DMS153 treated with DMSO at 0.1 percent for 48 hours (cell line): Measurements from ENCODE around the gene PDE8A.

ENCODE experiments used
- DNase-seq: peaks from one replicate; lab custom pipeline; 2025; ENCODE audit not compliant: unreplicated experiment; lab: John Stamatoyannopoulos, UW

Gene PDE8A

GRCh38 chr15:84981711-84982300 lies at the start of gene PDE8A:
PDE8A (plus strand) TSS chr15:84981856; CDS start chr15:84982163, 307 bp downstream.
- DNase-seq, result no peak

GRCh38 chr15:84934942-84935729 lies 46.5 kb upstream of the PDE8A start:
- DNase-seq, result no peak

- no peak for DNase-seq
Observed at GRCh38 chr15:84937144-84937543, 44.5 kb upstream of the PDE8A start.

- DNase-seq, result no peak
Observed at GRCh38 chr15:84938726-84939125, 42.9 kb upstream of the PDE8A start.

- no peak for DNase-seq
Observed at GRCh38 chr15:84940399-84940798, 41.3 kb upstream of the PDE8A start.

GRCh38 chr15:84942456-84942855 lies 39.2 kb upstream of the PDE8A start:
- no peak for DNase-seq

- DNase-seq, result no peak
Observed at GRCh38 chr15:84944311-84944710, 37.3 kb upstream of the PDE8A start.

GRCh38 chr15:84944861-84945260 lies 36.8 kb upstream of the PDE8A start:
- no peak for DNase-seq

GRCh38 chr15:84946772-84947489 lies 34.7 kb upstream of the PDE8A start:
- DNase-seq, result no peak

GRCh38 chr15:84947947-84948830 lies 33.5 kb upstream of the PDE8A start:
- DNase-seq, result no peak

GRCh38 chr15:84949043-84949442 lies 32.6 kb upstream of the PDE8A start:
- no peak for DNase-seq

GRCh38 chr15:84949845-84950569 lies 31.6 kb upstream of the PDE8A start:
- no peak for DNase-seq

- no peak for DNase-seq
Observed at GRCh38 chr15:84950570-84951111, 31.0 kb upstream of the PDE8A start.

GRCh38 chr15:84951736-84952135 lies 29.9 kb upstream of the PDE8A start:
- no peak for DNase-seq

GRCh38 chr15:84953136-84953535 lies 28.5 kb upstream of the PDE8A start:
- no peak for DNase-seq

- DNase-seq, result no peak
Observed at GRCh38 chr15:84953726-84954125, 27.9 kb upstream of the PDE8A start.

- no peak for DNase-seq
Observed at GRCh38 chr15:84955089-84955848, 26.4 kb upstream of the PDE8A start.

GRCh38 chr15:84956199-84956598 lies 25.5 kb upstream of the PDE8A start:
- no peak for DNase-seq

- no peak for DNase-seq
Observed at GRCh38 chr15:84960391-84961113, 21.1 kb upstream of the PDE8A start.
